ENCODE measurements around the gene GLMN.

DNA sequence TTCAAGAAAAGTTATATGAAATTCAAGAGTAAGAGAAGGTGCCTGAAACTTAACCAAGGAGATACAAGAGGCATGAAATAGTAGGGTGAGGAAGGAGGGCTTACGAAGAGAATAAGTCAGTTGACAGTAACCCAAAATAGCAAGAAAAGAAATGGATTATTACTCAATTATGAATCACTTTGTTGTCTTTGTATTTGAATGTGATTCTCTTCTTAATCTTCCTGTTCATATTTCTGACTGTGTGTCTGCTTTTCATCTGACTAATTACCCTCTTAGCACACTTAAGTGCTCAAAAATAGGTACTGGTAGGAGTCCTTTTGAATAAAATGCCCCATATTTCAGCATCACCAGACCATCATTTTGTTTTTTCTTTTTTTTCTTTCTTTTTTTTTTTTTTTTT, 39.4 kb downstream of the GLMN start:
- no peak for TF ChIP-seq EZH2phosphoT487 (IDR thresholded peaks at IDR 0.05; ENCODE audit: low read length)
- TF ChIP-seq, protein P1, sequence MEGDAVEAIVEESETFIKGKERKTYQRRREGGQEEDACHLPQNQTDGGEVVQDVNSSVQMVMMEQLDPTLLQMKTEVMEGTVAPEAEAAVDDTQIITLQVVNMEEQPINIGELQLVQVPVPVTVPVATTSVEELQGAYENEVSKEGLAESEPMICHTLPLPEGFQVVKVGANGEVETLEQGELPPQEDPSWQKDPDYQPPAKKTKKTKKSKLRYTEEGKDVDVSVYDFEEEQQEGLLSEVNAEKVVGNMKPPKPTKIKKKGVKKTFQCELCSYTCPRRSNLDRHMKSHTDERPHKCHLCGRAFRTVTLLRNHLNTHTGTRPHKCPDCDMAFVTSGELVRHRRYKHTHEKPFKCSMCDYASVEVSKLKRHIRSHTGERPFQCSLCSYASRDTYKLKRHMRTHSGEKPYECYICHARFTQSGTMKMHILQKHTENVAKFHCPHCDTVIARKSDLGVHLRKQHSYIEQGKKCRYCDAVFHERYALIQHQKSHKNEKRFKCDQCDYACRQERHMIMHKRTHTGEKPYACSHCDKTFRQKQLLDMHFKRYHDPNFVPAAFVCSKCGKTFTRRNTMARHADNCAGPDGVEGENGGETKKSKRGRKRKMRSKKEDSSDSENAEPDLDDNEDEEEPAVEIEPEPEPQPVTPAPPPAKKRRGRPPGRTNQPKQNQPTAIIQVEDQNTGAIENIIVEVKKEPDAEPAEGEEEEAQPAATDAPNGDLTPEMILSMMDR (IDR thresholded peaks at IDR 0.05; ENCODE audit: low read length), result no peak
